BLaER1 treated with 17β-estradiol and CSF1 and Interleukin-3, amounts not matched to agents 10 nM and 100 nM (cell line): ENCODE measurements around the gene CYTH3.

Experiments used
- H3K27ac ChIP-seq, 11 experiments: shearing (Covaris generic); formaldehyde crosslinking; 2 replicates each; pipeline ENCODE4 v1.8.1; 2022
- H3K27me3 ChIP-seq, 11 experiments: shearing (Covaris generic); formaldehyde crosslinking; 2 replicates each; pipeline ENCODE4 v1.8.1; 2022
- H3K36me3 ChIP-seq, 11 experiments: shearing (Covaris generic); formaldehyde crosslinking; 2 replicates each; pipeline ENCODE4 v1.8.1; 2022
- H3K4me1 ChIP-seq, 10 experiments: shearing (Covaris generic); formaldehyde crosslinking; 2 replicates each; pipeline ENCODE4 v1.8.1; 2022
- H3K4me2 ChIP-seq, 11 experiments: shearing (Covaris generic); formaldehyde crosslinking; 2 replicates each; pipeline ENCODE4 v1.8.1; 2022
- H3K4me3 ChIP-seq, 10 experiments: shearing (Covaris generic); formaldehyde crosslinking; 2 replicates each; pipeline ENCODE4 v1.8.1; 2022
- H3K9ac ChIP-seq, 11 experiments: shearing (Covaris generic); formaldehyde crosslinking; 2 replicates each; pipeline ENCODE4 v1.8.1; 2022
- H3K9me3 ChIP-seq, 11 experiments: shearing (Covaris generic); formaldehyde crosslinking; replicated peaks in 1 of 11; 2 replicates each; pipeline ENCODE4 v1.8.1; 2022
- H4K20me1 ChIP-seq, 11 experiments: shearing (Covaris generic); formaldehyde crosslinking; 2 replicates each; pipeline ENCODE4 v1.8.1; 2022
- Cebpa-rat ChIP-seq, 11 experiments: shearing (Covaris generic); IDR thresholded peaks; 2 replicates each; pipeline ENCODE4 v1.8.1; 2022

Gene CYTH3

DNA sequence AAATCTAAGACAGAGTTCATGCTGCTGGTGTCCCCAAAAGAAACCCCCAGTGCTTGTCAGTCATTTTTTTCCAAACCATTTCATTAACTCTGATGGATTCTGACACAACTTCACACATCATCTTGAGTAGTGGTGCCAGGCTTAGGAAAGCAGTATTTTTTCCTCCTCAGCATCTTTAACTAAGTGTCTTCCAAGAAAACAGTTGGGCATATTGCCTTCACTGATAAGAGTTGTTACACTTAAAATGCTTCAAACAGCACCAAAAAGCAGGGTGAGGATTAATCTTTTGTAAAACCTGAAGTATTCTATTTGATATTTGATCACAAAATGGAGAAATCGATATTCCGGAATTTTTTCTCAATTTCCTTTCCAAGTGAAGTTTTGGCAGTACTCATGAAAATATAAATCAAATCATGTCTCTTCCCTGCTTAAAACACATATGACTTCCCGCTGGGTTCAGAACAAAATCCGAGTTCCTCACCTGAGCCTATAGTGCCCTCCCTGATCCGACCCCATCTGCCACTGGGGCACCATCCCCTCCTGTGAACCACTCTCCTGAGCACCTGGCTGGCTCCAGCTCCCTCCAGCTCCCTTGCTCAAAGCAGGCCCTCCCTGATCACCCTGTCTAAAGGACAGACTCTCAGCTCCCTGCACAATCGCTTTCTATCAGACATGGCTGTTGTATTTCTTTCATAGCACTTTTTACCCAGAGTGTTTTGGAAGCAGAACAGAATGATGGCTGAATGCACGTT is 61.6 kb downstream of the CYTH3 start:
- Histone ChIP-seq H3K9ac (no peak overlapping the region), H4K20me1 (peaks cover 0 to 43% (median 9%) of the 10 kb centered on the region in 11 experiments; a peak in 9 of 22 replicates), H3K27me3 (no peaks in the 10 kb centered on the region), H3K27ac (no peak overlapping the region), H3K4me3 (no peak overlapping the region), H3K4me1 (peaks cover 0 to 7% (median 4%) of the 10 kb centered on the region in 10 experiments; a peak in 10 of 20 replicates), H3K4me2 (no peak overlapping the region), H3K36me3 (peaks cover 0 to 12% (median 0%) of the 10 kb centered on the region in 11 experiments; a peak in 2 of 22 replicates), H3K9me3 (peaks cover 3 to 15% (median 11%) of the 10 kb centered on the region in 11 experiments; a peak in 14 of 22 replicates)
- TF ChIP-seq Cebpa-rat (IDR thresholded peaks at IDR 0.05): no peak

DNA sequence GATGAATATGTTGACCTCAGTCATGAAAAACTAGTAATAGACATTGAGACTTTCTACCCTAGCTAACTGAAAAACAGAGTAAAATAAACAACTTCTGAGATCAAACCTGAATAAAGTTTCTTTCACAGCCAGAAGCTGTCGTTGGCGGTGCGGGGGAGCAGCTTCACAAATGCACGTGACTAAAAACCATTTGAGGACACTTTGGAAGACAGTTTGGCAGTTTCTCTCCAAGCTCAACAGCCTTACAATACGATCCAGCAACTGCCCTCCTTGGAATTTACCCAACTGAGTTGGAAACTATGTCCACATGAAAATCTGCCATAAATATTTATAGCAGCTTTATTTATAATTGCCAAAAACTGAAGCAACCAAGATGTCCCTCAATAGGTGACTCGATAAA is 63.1 kb downstream of the CYTH3 start:
- H3K9me3 ChIP-seq: peaks cover 0 to under 1% (median 0%) of the 10 kb centered on the region in 11 experiments; a peak in 1 of 22 replicates
- H3K27me3 ChIP-seq: no peaks in the 10 kb centered on the region
- H3K4me1 ChIP-seq: peaks cover 0 to 5% (median 0%) of the 10 kb centered on the region in 10 experiments; a peak in 3 of 20 replicates
- H3K27ac ChIP-seq: no peak overlapping the region
- H3K4me3 ChIP-seq: no peak overlapping the region
- no peak for TF ChIP-seq Cebpa-rat (IDR thresholded peaks at IDR 0.05)
- H4K20me1 ChIP-seq: peaks cover 0 to 54% (median 9%) of the 10 kb centered on the region in 11 experiments; a peak in 9 of 22 replicates
- no peaks in the 10 kb centered on the region; a peak in 2 of 22 replicates for H3K36me3 ChIP-seq
- H3K4me2 ChIP-seq: no peak overlapping the region
- no peak overlapping the region for H3K9ac ChIP-seq

DNA sequence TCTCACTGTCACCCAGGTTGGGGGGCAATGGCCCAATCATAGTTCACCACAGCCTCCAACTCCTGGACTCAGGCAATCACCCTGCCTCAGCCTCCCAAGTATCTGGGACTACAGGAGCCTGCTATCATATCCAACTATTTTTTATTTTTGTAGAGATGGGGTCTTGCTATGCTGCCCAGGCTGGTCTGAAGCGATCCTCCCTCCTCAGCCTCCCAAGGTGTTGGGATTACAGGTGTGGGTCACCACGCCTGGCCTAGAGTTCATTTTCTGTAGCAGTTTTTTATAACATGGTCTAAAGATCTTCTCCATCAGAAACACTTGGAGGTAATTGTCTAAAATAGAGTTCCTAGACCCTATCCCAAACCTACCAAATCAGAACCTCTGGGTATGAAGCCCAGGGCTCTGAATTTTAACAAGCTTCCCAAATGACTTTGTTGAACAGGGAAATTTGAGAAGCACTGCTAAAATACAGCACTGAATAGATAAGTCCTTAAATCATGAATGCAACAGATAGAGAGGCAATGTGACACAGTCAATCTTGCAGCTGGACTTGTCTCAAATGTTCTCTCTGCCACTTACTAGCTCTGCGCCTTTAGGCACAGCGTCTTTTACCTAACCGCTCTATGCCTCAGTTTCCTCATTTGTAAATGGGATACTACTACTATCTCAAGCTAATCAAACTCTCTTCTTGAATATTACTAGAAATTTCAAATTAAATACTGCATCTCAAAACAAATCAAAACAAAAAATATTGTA is 63.7 kb downstream of the CYTH3 start:
- H3K4me1 ChIP-seq: peaks cover 0 to 7% (median 0%) of the 10 kb centered on the region in 10 experiments; a peak in 3 of 20 replicates
- no peak overlapping the region for H3K27ac ChIP-seq
- no peak overlapping the region for H3K4me3 ChIP-seq
- no peak overlapping the region for H3K4me2 ChIP-seq
- no peak for TF ChIP-seq Cebpa-rat (IDR thresholded peaks at IDR 0.05)
- H4K20me1 ChIP-seq: peaks cover 0 to 54% (median 9%) of the 10 kb centered on the region in 11 experiments; a peak in 9 of 22 replicates
- no peak overlapping the region for H3K9ac ChIP-seq
- no peaks in the 10 kb centered on the region; a peak in 1 of 22 replicates for H3K9me3 ChIP-seq
- H3K36me3 ChIP-seq: no peaks in the 10 kb centered on the region; a peak in 2 of 22 replicates
- H3K27me3 ChIP-seq: no peaks in the 10 kb centered on the region

DNA sequence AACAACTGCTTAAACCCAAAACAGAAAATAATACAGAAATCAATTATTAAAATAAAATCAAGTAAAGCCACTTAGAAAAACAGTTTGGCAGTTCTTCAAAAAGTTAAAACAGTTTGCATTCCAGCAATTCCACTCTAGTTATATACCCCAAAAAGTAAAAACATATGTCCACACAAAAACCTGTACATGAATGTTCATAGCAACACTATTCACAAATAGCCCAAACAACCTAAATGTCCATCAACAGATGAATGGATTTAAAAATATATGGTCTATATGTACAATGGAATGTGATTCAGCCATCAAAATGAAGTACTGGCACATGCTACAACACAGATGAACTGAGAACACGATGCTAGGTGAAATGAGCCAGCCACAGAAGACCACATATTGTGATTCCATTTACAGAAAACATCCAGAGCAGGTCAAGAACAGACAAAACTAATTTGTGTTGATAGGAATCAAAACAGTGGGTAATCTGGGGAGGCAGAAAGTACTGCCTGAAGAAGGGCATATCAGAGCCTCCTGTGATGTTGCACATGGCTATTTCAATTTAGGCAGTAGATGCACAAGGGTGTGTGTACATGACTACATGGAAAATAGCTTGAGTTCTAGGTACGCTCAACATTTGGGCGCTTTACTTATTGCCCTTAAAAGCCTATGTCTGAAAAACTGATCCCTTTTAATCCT is 66.3 kb downstream of the CYTH3 start:
- Histone ChIP-seq H3K9me3 (no peaks in the 10 kb centered on the region; a peak in 1 of 22 replicates), H3K27me3 (no peaks in the 10 kb centered on the region), H4K20me1 (peaks cover 0 to 60% (median 8%) of the 10 kb centered on the region in 11 experiments; a peak in 9 of 22 replicates), H3K9ac (no peak overlapping the region), H3K36me3 (peaks cover 0 to 2% (median 0%) of the 10 kb centered on the region in 11 experiments; a peak in 4 of 22 replicates), H3K4me1 (peaks cover 12 to 24% (median 16%) of the 10 kb centered on the region in 10 experiments), H3K4me2 (no peak overlapping the region), H3K27ac (no peak overlapping the region), H3K4me3 (no peak overlapping the region)
- no peak for TF ChIP-seq Cebpa-rat (IDR thresholded peaks at IDR 0.05)

DNA sequence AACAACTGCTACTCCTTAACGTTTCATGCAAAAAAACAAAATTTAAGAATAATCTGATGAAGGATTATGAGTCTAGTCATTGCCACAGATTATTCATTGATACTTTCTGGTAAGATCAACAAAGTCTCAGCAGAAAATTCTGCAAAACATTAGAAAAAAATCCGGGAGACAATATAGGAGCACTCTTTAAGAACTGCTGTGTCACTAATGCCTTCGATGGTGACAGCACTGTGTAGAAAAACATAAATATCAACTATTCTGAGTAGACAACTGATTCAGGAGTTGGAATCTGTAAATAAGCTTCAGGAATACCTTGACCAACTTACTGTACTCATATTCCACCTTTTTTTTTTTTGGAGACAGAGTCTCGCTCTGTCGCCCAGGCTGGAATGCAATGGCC is 69.0 kb downstream of the CYTH3 start:
- no peak for TF ChIP-seq Cebpa-rat (IDR thresholded peaks at IDR 0.05)
- peaks cover 0 to 8% (median 0%) of the 10 kb centered on the region in 11 experiments; a peak in 5 of 22 replicates for H3K36me3 ChIP-seq
- H3K4me2 ChIP-seq: no peak overlapping the region
- no peaks in the 10 kb centered on the region for H3K9me3 ChIP-seq
- no peaks in the 10 kb centered on the region for H3K27me3 ChIP-seq
- no peak overlapping the region for H3K27ac ChIP-seq
- peaks cover 12 to 26% (median 20%) of the 10 kb centered on the region in 10 experiments for H3K4me1 ChIP-seq
- H3K4me3 ChIP-seq: no peak overlapping the region
- H4K20me1 ChIP-seq: peaks cover 0 to 67% (median 6%) of the 10 kb centered on the region in 11 experiments; a peak in 10 of 22 replicates
- no peak overlapping the region for H3K9ac ChIP-seq

DNA sequence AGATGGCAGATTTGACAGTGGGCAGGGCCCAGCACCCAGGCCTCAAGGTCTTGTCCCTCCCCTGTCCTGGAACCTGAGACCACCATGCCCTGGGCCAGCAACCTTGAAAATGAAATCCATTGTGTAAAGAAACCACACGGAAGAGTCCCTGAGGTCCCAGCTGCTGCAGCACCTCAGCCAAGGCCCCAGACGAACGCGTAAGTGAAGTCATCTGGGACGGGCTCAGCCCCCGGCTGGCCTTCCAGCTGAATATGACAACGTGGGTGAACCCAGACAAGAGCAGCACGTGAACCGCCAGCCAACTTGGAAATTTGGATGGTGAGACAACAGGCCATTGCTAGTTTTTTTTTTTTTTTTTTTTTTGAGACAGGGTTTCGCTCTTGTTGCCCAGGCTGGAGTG is 70.3 kb downstream of the CYTH3 start:
- Histone ChIP-seq H3K27me3 (no peaks in the 10 kb centered on the region), H3K36me3 (peaks cover 0 to 8% (median 0%) of the 10 kb centered on the region in 11 experiments; a peak in 4 of 22 replicates), H3K9me3 (no peaks in the 10 kb centered on the region), H3K4me3 (peak overlapping the region in 3 of 10 experiments; percentile 0 to 23 (median 10); a peak in 3 of 20 replicates), H3K27ac (peak overlapping the region in 9 of 11 experiments; percentile 36 to 61 (median 48); a peak in 16 of 22 replicates), H3K4me1 (peaks cover 12 to 26% (median 23%) of the 10 kb centered on the region in 10 experiments), H4K20me1 (peaks cover 0 to 62% (median 8%) of the 10 kb centered on the region in 11 experiments; a peak in 9 of 22 replicates), H3K9ac (peak overlapping the region in 6 of 11 experiments; percentile 1 to 42 (median 19); a peak in 4 of 22 replicates), H3K4me2 (peak overlapping the region; percentile 45 to 82 (median 67))
- no peak for TF ChIP-seq Cebpa-rat (IDR thresholded peaks at IDR 0.05)

DNA sequence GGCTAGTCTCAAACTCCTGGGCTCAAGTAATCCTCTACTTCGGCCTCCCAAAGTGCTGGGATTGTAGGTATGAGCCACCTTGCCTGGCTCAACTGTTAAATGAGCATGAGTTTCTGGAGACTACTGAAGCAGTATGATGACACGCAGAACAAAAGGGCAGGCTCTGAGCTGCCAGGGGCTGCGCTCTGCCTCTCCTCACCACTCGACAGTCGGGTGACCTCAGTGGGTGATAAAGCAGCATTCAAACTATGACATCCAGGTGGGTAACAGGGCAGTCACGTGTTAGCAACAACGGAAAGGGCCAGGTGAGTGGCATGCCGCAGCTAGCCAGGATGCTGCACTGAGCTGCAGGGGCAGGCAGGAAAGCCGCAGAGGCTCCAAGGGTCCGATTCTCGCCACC is 71.5 kb downstream of the CYTH3 start:
- H3K9me3 ChIP-seq: no peaks in the 10 kb centered on the region
- H3K27ac ChIP-seq: no peak overlapping the region
- H4K20me1 ChIP-seq: peaks cover 0 to 52% (median 4%) of the 10 kb centered on the region in 11 experiments; a peak in 7 of 22 replicates
- peak overlapping the region in 7 of 11 experiments; percentile 8 to 82 (median 53); a peak in 5 of 22 replicates for H3K4me2 ChIP-seq
- peaks cover 0 to 8% (median 0%) of the 10 kb centered on the region in 11 experiments; a peak in 4 of 22 replicates for H3K36me3 ChIP-seq
- H3K4me1 ChIP-seq: peaks cover 12 to 26% (median 23%) of the 10 kb centered on the region in 10 experiments
- TF ChIP-seq Cebpa-rat (IDR thresholded peaks at IDR 0.05): no peak
- no peaks in the 10 kb centered on the region for H3K27me3 ChIP-seq
- H3K9ac ChIP-seq: no peak overlapping the region
- no peak overlapping the region for H3K4me3 ChIP-seq
